GM21576 (cell line): ENCODE data around the gene RHOU.
"Not testable (repeated sequence)": the region's sequence is repeated elsewhere in the genome, so short reads cannot be mapped to it uniquely, and the experiment has no call there.

Source experiments
- ATAC-seq: cut with Tn5 transposase; IDR thresholded peaks from one replicate; pipeline ENCODE4 v1.9.1; 2021; ENCODE audit warnings: mild to moderate bottlenecking, moderate library complexity; ENCODE audit not compliant: unreplicated experiment

Gene RHOU

DNA sequence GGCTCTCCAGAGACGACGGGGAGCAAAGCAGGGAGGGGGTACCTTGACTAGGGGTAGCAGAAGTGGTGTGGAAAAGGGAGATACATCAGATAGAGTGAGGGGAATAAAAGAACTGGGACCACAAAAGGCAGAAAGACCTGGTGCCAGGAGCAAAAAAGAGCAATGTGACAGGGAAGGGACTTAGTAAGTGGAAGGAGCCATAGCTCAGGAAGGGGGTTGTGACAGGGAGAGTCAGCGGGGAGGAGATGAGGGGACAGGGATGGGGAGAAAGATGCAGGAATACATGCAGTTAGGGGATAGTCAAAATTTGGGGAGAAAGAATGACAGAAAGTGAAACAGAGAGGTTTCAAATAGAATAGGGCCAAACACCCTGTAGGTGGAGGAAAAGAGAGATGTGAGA lies 20.5 kb downstream of the RHOU start:
- ATAC-seq, result no peak

DNA sequence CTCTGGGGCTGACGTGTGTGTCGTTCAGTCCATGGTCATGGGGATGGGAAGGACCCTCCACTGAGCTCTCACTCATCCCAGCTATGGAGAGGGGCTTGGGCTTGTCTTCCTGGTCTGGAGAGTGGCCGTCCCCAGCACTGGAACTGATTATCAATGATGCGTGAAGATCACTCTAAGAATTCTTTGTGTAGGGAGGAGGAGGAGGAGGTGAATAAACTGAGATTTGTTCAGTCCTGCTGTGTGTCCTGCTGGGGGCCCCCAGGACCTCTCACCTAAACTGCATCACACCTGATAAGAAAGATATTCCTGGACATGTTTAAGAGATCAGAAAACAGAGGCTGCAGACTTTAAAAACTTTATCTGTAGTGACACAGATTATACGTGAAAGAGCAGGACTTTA lies 21.2 kb downstream of the RHOU start:
- ATAC-seq, result no peak

DNA sequence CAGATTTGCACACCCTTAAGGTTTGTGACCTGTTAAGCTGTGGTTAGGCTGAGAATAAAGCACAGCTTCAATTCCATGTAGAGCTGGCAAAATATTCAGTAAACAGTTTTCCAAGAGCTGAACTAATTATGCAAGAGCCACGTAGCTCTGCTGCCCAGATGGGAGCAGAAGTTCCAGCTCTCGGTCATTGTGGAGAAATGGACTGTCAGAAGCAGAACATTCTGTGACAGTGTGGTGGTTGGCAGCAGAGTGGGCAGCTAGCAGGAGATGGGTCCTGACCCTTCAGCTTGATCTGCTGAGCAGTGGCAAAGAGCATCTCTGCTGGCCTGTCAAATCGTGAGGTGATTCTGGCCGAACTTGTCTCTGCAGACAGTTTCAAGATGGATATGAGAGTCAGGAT lies 23.2 kb downstream of the RHOU start:
- no peak for ATAC-seq

DNA sequence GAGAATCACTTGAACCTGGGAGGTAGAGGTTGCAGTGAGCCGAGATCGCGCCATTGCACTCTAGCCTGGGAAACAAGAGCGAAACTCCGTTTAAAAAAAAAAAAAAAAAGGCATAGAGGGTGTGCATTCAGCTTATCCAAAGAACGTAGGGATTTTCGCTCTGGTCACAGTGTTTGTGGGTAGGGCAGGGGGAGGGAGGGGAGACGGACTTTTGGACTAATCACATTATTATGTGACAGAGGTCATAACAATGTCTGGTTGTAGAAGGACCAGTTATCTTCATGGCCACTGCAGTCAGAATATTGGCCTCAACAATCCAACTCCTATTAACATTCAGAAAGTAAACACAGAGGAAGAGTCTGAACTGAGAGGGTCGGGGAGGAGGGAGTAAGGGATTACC lies 25.7 kb downstream of the RHOU start:
- no peak for ATAC-seq

DNA sequence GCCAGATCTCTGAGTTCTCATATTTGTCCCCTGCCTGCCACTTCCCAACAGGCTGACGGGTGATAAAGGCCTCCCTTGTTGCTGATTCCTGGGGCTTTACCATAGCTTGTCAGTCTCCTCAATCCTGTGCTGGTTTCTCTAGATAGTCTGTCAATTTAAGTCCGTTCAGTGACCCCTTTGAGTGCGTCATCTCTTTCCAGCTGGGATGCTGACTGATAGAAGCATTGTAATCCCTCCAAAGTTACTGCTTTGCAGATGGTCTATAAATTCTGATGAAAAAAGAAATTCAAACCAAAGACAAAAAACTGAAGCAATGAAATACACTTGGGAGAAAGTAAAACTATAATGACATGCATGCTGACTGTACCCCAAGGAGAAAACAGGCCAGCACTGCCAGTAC lies 28.3 kb downstream of the RHOU start:
- ATAC-seq, result no peak

DNA sequence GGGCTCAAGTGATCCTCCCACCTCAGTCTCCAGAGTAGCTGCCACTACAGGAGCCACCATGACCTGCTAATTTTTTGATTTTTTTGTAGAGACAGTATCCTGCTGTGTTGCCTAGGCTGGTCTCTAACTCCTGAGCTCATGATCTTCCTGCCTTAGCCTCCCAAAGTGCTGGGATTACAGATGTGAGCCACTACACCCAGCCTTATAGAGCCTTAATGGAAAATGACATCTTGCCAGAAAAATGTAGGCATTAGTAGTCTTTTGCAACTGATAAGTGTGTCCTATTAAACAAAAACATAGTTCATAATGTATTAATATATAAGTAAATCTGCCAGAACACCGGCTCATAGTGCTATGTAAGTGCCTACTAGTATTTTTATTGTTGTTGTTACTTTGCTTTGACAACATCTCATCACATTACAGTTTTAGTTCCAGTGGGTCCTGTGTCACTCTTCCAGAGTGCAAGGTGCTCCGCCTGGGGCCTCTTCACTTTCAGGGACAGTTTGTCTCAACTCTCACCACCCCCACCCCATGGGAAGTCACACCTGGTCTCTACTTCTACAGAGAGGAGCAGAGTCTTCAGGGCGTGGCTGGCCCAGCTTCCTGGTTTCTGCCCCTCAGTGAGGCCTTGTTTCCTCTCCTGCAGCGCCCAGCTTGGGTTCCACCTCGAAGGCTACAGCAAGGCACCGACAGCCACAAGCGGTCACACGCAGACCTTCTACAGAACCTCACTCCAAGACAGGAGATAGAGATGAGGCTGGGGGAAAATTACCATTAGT lies 30.1 kb downstream of the RHOU start:
- ATAC-seq, result no peak

DNA sequence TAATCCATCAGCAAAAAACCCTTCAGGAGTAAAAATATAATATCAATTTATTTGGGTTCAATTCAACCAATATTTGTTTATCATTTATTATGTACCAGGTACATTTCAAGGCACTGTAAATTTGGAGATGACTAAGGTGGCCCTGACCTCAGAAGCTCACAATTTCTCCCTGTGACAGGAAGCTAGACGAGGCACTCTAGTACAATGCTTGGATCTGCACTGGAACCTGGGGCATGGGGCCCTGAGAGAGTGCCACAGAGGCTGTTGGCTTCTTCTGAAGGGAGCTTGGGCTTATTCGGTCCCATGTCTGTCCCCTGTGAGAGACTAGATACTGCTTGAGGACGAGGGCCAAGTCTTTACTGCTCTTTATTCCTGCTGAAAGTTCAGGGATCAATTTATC lies 31.5 kb downstream of the RHOU start:
- no peak for ATAC-seq

DNA sequence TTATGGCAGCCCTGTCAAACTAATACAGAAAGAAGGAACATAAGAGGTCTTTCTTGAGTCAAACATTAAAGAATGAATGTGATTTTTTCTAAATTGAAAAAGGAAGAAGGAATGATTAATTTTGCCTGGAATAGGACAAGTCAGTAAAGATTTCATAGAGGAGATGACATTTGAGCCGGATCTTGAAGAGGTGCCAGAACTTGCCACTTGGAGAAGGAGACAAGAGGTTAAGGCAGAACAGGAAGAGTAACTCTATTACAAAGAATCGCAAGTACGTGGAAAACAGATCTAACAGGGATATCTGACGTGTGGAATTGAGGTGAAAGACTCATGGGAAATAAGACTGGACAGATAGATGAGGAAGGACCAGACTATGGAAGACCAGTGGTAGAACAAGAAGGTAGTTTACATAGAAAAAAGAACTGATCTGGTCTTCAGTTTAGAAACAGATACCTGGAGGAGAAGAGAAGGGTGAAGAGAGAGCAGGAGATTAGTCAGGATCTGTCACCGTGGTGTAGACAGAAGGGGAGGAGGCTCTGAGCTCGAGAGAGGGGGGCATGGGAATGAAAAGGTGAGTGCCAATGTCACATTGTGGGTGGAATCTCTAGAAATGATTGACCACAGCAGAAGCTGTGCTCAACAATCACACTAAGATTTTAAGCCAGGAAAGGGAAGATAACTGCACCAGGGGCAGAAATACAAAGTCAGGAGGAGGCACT lies 32.5 kb downstream of the RHOU start:
- ATAC-seq, result no peak

DNA sequence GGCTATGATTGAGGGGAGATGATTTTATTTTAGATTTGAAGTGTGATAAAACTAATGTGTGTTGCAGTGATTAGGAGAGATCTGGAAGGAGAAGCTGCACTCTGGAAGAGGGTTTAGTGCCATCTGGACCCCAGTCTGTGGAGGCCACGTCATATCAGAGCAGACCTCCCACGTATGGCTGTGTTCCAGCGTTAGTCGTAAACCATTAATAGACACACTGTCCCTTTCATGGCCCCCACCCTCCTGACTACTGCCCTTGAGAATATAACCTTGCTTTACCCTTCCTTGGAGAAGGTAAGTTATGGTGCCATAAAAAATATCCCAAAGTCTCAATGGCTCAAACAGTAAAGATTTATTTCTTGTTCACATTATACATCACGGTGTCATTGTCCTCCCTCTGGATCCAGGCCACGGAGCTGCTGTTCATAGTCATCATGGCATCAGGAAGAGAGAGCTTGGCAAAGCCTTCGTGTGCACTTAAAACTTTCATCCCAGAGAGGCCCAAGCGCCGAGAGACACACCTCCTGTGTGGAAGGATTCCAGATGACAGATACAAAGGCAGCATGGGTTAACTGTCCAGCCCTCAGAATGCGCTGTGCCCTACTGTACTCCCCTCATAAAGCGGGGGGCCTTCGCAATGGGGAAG lies 33.2 kb downstream of the RHOU start:
- no peak for ATAC-seq

DNA sequence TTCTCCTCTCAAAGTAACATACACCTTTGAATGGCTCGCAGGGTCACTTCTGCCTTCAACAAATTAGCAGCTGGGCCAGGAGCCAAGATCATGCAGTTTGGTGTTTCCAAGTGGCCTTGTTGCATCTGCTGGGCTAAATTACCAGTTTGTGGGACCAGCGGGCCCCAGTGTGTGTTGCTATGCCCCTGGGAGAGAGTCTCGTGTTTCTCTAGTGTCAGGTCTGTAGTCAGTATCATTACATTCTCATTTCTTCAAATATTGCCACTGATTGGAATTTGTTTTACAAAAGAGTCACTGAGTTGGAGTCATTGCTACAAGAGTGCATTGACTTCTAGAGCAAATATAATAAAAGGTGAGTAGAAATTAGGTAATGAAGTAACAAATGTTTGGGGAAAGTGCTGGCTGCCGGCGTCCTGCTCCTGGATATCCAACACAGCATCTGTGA lies 35.5 kb downstream of the RHOU start:
- no peak for ATAC-seq

DNA sequence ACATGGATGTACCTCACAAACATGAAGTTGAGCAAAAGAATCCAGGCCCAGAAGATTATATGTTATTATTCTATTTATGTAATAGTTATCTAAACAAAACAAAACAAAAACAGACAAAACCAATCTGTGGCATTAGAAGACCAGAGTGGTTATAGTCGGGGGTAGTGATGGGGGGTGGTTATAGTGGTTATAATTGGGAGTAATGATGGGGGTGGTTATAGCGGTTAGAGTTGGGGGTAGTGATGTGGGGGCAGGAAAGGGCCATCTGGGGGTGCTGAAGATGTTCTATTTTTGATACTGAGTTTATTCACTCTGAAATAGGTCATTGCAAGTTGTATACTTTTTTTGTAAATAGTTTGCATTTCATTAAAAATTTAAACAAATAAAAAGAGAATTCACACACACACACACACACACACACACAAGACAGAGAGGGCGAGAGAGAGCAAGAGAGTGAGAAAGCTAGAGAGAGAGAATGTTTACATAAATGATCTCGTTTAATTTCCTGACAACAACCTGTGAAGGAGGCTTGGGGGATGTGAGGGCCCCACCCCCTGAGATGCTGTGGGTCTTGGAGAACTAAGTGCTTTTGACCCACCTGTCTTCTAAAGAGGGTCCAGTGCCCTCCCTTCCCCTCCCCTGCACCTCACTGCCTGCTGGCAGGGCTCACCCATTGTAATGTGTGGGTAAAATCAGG lies 37.4 kb downstream of the RHOU start:
- ATAC-seq, result no peak

DNA sequence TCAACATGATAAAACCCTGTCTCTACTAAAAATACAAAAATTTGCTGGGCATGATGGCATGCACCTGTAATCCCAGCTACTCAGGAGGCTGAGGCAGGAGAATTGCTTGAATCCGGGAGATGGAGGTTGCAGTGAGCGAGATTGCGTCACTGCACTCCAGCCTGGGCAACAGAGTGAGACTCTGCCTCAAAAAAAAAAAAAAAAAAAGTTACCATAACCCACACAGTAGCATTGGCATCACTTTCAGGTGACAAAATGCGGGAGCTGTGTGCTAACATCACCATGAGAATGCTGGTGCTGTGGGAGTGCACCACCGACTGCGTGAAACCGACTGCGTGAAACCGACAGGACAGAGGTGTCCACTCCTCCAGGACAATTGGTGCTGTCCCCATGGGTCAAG lies 40.7 kb downstream of the RHOU start:
- ATAC-seq, result not testable (repeated sequence)

DNA sequence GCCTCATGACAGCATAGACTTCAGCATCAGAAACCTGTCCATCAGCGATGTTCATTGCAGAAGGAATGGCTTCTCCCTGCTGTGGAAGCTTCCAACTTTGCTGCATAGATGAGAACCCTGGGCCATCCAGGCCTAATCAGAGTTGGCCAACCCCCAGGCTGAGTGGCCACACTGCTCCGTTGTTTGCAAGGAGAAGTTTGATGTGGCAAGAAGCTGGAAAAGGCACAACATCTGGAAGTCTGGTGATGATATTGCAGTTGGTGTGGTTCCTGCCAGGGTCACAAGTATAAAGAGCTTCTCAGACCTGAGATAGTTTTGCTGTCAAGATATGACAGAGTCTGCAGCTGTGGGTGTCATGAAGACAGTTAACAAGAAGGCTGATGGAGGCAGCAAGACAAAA lies 41.2 kb downstream of the RHOU start:
- ATAC-seq, result no peak

DNA sequence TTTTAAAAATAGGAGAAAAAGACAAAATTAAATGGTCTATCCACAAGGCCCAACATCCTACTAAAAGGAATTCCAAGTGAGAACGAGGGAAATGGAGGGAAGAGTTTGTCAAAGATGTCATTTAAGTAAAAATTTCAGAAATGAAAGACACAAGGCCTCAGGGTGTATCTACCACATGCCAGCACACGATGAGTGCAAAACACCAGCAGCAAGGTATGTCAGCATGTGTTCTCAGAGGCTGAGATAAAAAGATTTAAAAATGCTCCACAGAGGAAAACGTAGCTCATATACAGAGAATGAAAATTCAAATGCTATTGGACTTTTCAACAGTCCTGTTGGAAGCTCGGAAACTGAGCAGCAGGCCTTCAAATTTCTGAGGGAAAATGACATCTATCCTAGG lies 42.0 kb downstream of the RHOU start:
- no peak for ATAC-seq

DNA sequence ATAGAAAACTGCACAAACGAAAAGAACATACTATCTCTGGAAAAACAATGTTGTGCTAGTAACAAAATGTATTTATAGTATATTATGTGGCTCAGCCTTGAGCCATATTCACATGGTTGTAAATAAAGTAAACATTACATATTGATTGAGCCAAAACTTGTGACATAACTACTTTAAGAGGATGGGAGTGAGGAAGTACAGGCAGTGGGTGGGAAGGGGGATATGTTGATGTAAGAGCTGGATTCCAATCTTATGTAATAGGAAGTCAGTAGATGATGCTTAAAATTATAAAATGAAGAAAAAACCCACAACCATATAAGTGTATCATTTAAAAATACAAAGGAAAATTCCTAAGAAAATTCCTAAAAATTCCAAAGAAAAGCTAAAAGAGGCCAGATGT lies 42.7 kb downstream of the RHOU start:
- ATAC-seq, result no peak

DNA sequence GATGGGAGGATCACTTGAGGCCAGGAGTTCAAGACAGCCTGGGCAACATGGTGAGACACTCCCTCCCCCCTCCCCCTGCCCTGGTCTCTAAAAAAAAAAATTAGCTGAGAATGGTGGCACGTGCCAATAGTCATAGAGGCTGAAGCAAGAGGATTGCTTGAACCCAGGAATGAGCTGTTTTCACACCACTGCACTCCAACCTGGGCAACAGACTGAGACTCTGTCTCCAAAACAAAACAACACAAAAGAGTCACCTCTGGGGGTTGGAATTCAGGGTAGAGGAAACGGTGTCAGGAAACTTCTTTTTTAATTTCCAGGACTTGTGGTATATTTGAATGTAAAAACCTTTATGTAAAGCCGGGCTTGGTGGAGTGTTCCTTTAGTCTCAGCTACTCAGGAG lies 43.2 kb downstream of the RHOU start:
- no peak for ATAC-seq

DNA sequence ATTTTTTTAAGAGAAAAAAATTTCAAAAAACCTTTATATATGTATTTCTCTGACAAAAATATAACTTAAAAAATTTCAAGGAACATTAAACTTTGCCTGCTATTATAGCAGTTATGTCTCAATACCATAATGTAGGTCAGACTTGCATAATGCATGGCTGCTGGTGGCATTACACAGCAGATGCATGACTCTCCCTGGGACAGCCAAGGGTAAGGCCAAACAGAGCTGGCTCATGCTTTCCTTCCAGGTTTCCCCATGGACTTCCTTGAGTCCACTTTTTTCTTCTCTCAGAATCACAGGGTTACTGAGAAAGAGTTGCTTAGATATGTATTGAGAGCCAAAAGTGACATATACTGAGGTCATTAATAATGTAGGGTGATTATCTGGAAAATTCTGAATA lies 43.7 kb downstream of the RHOU start:
- no peak for ATAC-seq

DNA sequence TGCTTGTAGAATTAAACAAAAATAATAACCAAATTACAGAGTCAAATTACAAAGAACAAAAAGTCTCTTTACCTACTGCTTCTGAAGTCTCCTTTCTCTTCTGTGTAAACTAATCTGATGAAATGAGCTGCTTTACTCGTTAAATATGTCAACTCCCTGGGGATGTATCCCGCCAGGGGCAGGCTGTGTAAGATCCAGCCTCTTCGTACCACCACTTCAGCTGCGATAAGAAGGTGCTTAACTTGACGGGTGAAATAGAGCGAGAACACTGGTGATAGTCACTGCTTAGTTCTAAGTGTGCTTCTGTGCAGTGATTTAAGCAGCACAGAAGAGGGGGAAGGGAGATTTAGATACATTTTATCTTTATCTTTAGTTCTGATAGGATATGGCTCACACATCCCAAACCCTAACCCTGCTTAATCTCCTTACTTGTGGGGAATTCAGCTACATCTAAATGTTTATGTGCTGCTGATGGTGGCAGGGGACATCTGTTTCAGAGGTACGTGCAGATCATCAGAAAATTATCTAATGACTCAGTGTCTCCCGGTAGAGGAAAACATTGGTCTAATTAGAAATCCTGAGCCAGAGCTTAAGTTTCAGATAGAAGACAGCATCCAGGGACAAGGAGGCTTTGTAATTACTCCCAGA lies 46.0 kb downstream of the RHOU start:
- ATAC-seq, result no peak

DNA sequence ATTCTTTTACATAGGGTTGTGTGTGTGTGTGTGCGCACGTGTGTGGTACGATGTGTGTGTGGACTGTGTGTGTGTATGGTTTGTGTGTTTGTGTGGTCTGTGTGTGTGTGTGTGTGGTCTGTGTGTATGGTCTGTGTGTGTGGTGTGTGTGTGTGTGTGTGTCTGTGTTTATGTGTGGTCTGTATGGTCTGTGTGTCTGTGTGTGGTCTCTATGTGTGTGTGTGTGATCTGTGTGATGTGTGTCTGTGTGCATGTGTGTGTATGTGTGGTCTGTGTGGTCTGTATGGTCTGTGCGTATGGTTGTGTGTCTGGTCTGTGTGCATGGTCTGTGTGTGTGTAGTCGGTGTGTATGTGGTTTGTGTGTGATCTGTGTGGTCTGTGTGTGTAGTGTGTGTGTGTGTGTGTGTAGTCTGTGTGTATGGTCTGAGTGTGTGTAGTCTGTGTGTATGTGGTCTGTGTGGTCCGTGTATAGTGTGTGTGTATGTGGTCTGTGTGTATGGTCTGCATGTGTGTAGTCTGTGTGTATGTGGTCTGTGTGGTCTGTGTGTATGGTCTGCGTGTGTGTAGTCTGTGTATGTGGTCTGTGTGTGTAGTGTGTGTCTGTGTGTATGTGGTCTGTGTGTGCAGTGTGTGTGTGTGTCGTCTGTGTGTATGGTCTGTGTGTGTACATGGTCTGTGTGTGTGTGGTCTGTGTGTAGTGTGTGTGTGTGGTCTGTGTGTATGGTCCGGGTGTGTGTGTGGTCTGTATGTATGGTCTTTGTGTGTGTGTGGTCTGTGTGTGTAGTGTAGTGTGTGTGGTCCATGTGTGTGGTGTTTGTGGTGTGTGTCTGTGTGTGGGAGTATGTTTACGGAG lies 46.8 kb downstream of the RHOU start:
- no peak for ATAC-seq
